K562 (cell line): Measurements from ENCODE around the gene MTO1. TPM values are rescaled to one million over a fixed set of nuclear protein-coding genes. Genes with fewer than 3 reads are reported as not detected.

ENCODE experiments used
- ATF7 ChIP-seq: fragments of 450-650 bp; IDR thresholded peaks from 2 replicates; pipeline ENCODE4 v1.7.1; 2014; ENCODE audit warnings: mild to moderate bottlenecking, moderate library complexity
- HMGN3 ChIP-seq: IDR thresholded peaks from 2 replicates; pipeline ENCODE4 v1.6.1; 2011; ENCODE audit warnings: borderline replicate concordance, low read depth, mild to moderate bottlenecking, mixed read lengths, low read length; ENCODE audit not compliant: insufficient read length; ENCODE audit errors: extremely low read depth
- HOXB6 ChIP-seq: fragments of 250-450 bp; sonication (Bioruptor Pico); IDR thresholded peaks from 2 replicates; pipeline ENCODE4 v1.5.1; 2022; ENCODE audit warnings: mild to moderate bottlenecking, borderline replicate concordance
- KLF16 ChIP-seq: IDR thresholded peaks from 2 replicates; pipeline ENCODE4 v1.6.1; 2016; ENCODE audit warnings: antibody characterized with exemption
- MCM7 ChIP-seq, 2 experiments: fragments of 450-650 bp; IDR thresholded peaks; 2 replicates each; pipeline ENCODE4 v1.6.1; 2016 to 2018
- MYC ChIP-seq, 2 experiments: fragments of 250-450 bp in 1 of 2; sonication (Bioruptor Pico) in 1 of 2; IDR thresholded peaks; 2 replicates each; pipeline versions ENCODE4 v1.5.1 to v1.6.1; 2012 to 2021; ENCODE audit warnings: low read depth in 2 of 2, borderline replicate concordance in 1 of 2, improper control_type of control experiment in 1 of 2, low read length in 1 of 2, mild to moderate bottlenecking in 1 of 2, moderate library complexity in 1 of 2
- NCOA4 ChIP-seq: fragments of 450-650 bp; IDR thresholded peaks from 2 replicates; pipeline ENCODE4 v1.6.1; 2018; ENCODE audit warnings: mild to moderate bottlenecking; ENCODE audit not compliant: partially characterized antibody
- NFRKB ChIP-seq: fragments of 450-650 bp; IDR thresholded peaks from 2 replicates; pipeline ENCODE4 v1.6.1; 2016; ENCODE audit warnings: low read depth
- SIRT6 ChIP-seq: IDR thresholded peaks from one replicate; pipeline ENCODE4 v1.6.1; 2012; ENCODE audit warnings: low read depth, mild to moderate bottlenecking, control low read depth, inconsistent platforms, low read length, moderate library complexity
- SREBF1 ChIP-seq: fragments of 150-350 bp; IDR thresholded peaks from 2 replicates; pipeline ENCODE4 v1.6.1; 2014; ENCODE audit warnings: antibody characterized with exemption, low read depth, low read length, borderline replicate concordance
- TAF7 ChIP-seq: fragments of 450-650 bp; IDR thresholded peaks from 2 replicates; pipeline ENCODE4 v1.6.1; 2016; ENCODE audit warnings: missing genetic modification characterization, missing compliant biosample characterization
- XRCC5 ChIP-seq: fragments of 200-400 bp; formaldehyde crosslinking; IDR thresholded peaks from 2 replicates; pipeline ENCODE4 v1.6.1; 2017; ENCODE audit warnings: low read depth, mild to moderate bottlenecking, low read length
- ZBED1 ChIP-seq: IDR thresholded peaks from 2 replicates; pipeline ENCODE4 v1.6.1; 2014
- ZBTB34 ChIP-seq: fragments of 250-450 bp; sonication (Bioruptor Pico); IDR thresholded peaks from 2 replicates; pipeline ENCODE4 v1.8.0; 2021; ENCODE audit warnings: mild to moderate bottlenecking, moderate library complexity
- ZNF592 ChIP-seq: fragments of 450-650 bp; IDR thresholded peaks from 2 replicates; pipeline ENCODE4 v1.6.1; 2017; ENCODE audit warnings: antibody characterized with exemption, mild to moderate bottlenecking
- polyA plus RNA-seq, 8 experiments: library from polyadenylated mRNA; depleted of rRNA in 4 of 8; stranded (reverse) in 5 of 8; unstranded in 3 of 8; fragments of >200 nt; fragmentation: Nextera tagmentation in 2 of 8; fragmentation: Illumina TruSeq in 1 of 8; extraction: Ambion mirVana in 2 of 8; extraction: Trizol in 1 of 8; gene quantifications; 2 replicates each; pipeline versions ENCODE4 v1.2.1 to v1.2.3, GENCODE V29; 2011 to 2014; ENCODE audit warnings: inconsistent platforms in 1 of 8, missing spikeins in 1 of 8
- total RNA-seq, 7 experiments: library from RNA; depleted of rRNA in 6 of 7; stranded (reverse); fragments of >200 nt in 6 of 7; fragmentation: Illumina TruSeq in 2 of 7; extraction: Trizol in 2 of 7; gene quantifications; 2 replicates each; pipeline versions ENCODE4 v1.2.1 to v1.2.3, GENCODE V29; 2011 to 2021; ENCODE audit warnings: low replicate concordance in 1 of 7
- TF ChIP-seq, protein P1 (sequence below): fragments of 250-450 bp; sonication (Bioruptor Pico); IDR thresholded peaks from 2 replicates; pipeline ENCODE4 v1.4.0; 2020; ENCODE audit warnings: mild to moderate bottlenecking, moderate library complexity, borderline replicate concordance

The MTO1 gene
- total and polyA plus RNA-seq, 9 of the 15 experiments (the other 6 are each of a cell fraction or from before 2014, with no cell fraction given): 33.4 to 62.3 (median 50.6) TPM

DNA sequence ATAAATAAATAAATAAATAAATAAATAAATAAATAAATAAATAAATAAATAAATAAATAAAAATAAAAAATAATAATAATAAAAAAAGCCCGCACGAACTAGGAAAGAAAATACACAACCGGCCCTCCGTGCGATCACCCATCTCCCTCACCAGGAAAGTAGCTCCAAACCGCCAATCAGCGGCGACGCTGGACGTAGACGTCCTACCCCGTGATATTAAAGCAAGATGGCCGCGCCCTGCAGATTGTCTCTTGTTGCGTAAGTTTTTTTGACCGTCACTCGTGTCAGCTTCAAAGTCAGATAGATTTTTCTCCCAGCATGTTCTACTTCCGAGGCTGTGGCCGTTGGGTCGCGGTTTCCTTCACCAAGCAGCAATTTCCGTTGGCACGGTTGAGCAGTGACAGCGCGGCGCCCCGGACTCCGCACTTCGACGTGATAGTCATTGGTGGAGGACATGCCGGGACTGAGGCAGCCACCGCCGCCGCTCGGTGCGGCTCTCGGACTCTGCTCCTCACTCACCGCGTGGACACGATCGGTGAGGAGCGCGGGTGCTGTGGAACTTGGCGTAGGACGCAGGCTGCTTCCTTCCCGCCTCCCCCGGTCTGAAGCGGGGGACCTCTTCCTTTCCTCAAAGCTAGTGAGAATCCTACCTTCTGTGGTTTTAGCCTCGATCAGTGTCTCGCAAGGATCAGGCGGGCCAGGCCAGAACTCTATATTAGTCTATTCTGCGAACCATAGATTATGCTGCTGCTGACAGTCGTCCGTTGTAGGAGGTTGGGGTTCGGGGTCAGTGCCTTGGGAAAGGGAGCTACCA lies at the start of gene MTO1 (continued):
- peak; percentile 56; the same call in 1 of the 2 replicates for TF ChIP-seq ZBTB34 (CRISPR knock-in tag)
- TF ChIP-seq ZNF592: 0 out of 2 replicates have a peak, but pooled peaks have one; percentile 29
- TF ChIP-seq NFRKB: peak; percentile 95
- peak; percentile 83 for TF ChIP-seq ATF7
- 0 out of 2 replicates have a peak, but pooled peaks have one; percentile 46 for TF ChIP-seq XRCC5
- no peak for TF ChIP-seq HOXB6 (CRISPR knock-in tag)
- no peak for TF ChIP-seq NCOA4
- TF ChIP-seq KLF16: no peak
- no peak for TF ChIP-seq HMGN3
- peak; percentile 91 for TF ChIP-seq MYC (IDR thresholded peaks at IDR 0.05; ENCODE audit: low read depth, low read length)
- TF ChIP-seq MYC (CRISPR knock-in tag; IDR thresholded peaks at IDR 0.05; ENCODE audit: borderline replicate concordance, low read depth): peak; percentile 79; the same call in 1 of the 2 replicates
- no peak for TF ChIP-seq MCM7 (IDR thresholded peaks at IDR 0.05)
- TF ChIP-seq SREBF1: no peak
- peak; percentile 92 for TF ChIP-seq TAF7 (tag)
- TF ChIP-seq SIRT6: no peak
- TF ChIP-seq ZBED1: 0 out of 2 replicates have a peak, but pooled peaks have one; percentile 29
- TF ChIP-seq, protein P1, sequence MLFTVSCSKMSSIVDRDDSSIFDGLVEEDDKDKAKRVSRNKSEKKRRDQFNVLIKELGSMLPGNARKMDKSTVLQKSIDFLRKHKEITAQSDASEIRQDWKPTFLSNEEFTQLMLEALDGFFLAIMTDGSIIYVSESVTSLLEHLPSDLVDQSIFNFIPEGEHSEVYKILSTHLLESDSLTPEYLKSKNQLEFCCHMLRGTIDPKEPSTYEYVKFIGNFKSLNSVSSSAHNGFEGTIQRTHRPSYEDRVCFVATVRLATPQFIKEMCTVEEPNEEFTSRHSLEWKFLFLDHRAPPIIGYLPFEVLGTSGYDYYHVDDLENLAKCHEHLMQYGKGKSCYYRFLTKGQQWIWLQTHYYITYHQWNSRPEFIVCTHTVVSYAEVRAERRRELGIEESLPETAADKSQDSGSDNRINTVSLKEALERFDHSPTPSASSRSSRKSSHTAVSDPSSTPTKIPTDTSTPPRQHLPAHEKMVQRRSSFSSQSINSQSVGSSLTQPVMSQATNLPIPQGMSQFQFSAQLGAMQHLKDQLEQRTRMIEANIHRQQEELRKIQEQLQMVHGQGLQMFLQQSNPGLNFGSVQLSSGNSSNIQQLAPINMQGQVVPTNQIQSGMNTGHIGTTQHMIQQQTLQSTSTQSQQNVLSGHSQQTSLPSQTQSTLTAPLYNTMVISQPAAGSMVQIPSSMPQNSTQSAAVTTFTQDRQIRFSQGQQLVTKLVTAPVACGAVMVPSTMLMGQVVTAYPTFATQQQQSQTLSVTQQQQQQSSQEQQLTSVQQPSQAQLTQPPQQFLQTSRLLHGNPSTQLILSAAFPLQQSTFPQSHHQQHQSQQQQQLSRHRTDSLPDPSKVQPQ (CRISPR knock-in tag): no peak
